HepG2 (cell line): ENCODE measurements around the gene TXNL4A. TPM values are rescaled to one million over a fixed set of nuclear protein-coding genes. Genes with fewer than 3 reads are reported as not detected.

ENCODE experiments used
- ATAC-seq: fragments of 200-7000 bp; cut with Tn5 transposase; 3 replicates; pipeline ENCODE4 v1.9.1; 2020; ENCODE audit warnings: mild to moderate bottlenecking, moderate library complexity
- BruUV-seq: library from RNA; stranded (reverse); fragments of 400-500 nt; replicated peaks from 2 replicates; lab custom pipeline; 2021; lab: Mats Ljungman, UMichigan
- CTCF ChIA-PET: fragments of 300-600 bp; formaldehyde crosslinking; extraction: SDS; loops from one replicate; lab custom pipeline; 2021; ENCODE audit warnings: low total read pairs, inconsistent platforms, low intra/inter-chr PET ratio; lab: Yijun Ruan, JAX
- POLR2A ChIA-PET: fragments of 350-600 bp; sonication (Branson Sonifier 250); formaldehyde crosslinking; loops from one replicate; lab custom pipeline; 2020; ENCODE audit warnings: antibody characterized with exemption, inconsistent platforms; lab: Yijun Ruan, JAX
- DNase-seq: peaks from one replicate; pipeline ENCODE4 v3.0.0-alpha.2; 2015; ENCODE audit warnings: low spot score
- FAIRE-seq: peaks from 3 replicates; lab custom pipeline; 2011; peaks lifted over from hg19 to GRCh38; lab: Jason Lieb, UNC
- H2AFZ ChIP-seq: one replicate; pipeline ENCODE4 v1.6.1; 2011; ENCODE audit warnings: low read length, inconsistent platforms
- H3K27ac ChIP-seq: fragments of 300-600 bp; 3 replicates; pipeline ENCODE4 v1.8.0; 2011; ENCODE audit warnings: mixed run types, mild to moderate bottlenecking, mixed read lengths, low read length, inconsistent platforms; ENCODE audit not compliant: insufficient read depth; ENCODE audit errors: extremely low read length
- H3K27me3 ChIP-seq, 2 experiments: fragments of 200-600 bp in 1 of 2; 2 replicates in 1 of 2; 3 replicates in 1 of 2; pipeline versions ENCODE4 v1.6.0 to v1.8.0; 2011; ENCODE audit warnings: low read length in 2 of 2, mild to moderate bottlenecking in 2 of 2, moderate library complexity in 2 of 2, inconsistent platforms in 1 of 2; ENCODE audit not compliant: insufficient read depth in 2 of 2, control insufficient read depth in 1 of 2
- H3K36me3 ChIP-seq, 2 experiments: fragments of 200-600 bp in 1 of 2; replicated peaks in 1 of 2; 2 replicates in 1 of 2; 3 replicates in 1 of 2; pipeline versions ENCODE4 v1.5.1 to v1.8.0; 2011; ENCODE audit warnings: low read length in 2 of 2, inconsistent platforms in 1 of 2; ENCODE audit not compliant: insufficient read depth in 2 of 2, control insufficient read depth in 1 of 2
- H3K4me1 ChIP-seq: 2 replicates; pipeline ENCODE4 v1.5.1; 2012; ENCODE audit warnings: low read length, inconsistent platforms; ENCODE audit not compliant: insufficient read depth
- H3K4me2 ChIP-seq: 2 replicates; pipeline ENCODE4 v1.6.0; 2011; ENCODE audit warnings: low read depth, low read length, inconsistent platforms
- H3K4me3 ChIP-seq, 3 experiments: fragments of 200-600 bp in 1 of 3; sonication (generic), shearing (Covaris generic) in 1 of 3; replicated peaks in 1 of 3; 2 replicates each; pipeline ENCODE4 v1.5.1; 2011 to 2016; ENCODE audit warnings: low read length in 3 of 3, inconsistent platforms in 2 of 3, low read depth in 2 of 3, mild to moderate bottlenecking in 2 of 3, control low read depth in 1 of 3, mixed read lengths in 1 of 3; ENCODE audit not compliant: insufficient read depth in 1 of 3
- H3K79me2 ChIP-seq: one replicate; pipeline ENCODE4 v1.6.1; 2011; ENCODE audit warnings: low read length, inconsistent platforms; ENCODE audit not compliant: insufficient read depth
- H3K9ac ChIP-seq: 2 replicates; pipeline ENCODE4 v1.6.0; 2011; ENCODE audit warnings: mild to moderate bottlenecking, low read depth, low read length, inconsistent platforms; ENCODE audit not compliant: insufficient read depth
- H3K9me3 ChIP-seq: 2 replicates; pipeline ENCODE4 v1.5.1; 2012; ENCODE audit warnings: mild to moderate bottlenecking, low read length
- H4K20me1 ChIP-seq: 2 replicates; pipeline ENCODE4 v1.6.0; 2011; ENCODE audit warnings: inconsistent platforms, mild to moderate bottlenecking, low read length, moderate library complexity; ENCODE audit not compliant: insufficient read depth
- BHLHE40 ChIP-seq: IDR thresholded peaks from 2 replicates; pipeline ENCODE4 v1.6.1; 2011; ENCODE audit warnings: low read length, improper control_type of control experiment
- CHD2 ChIP-seq: IDR thresholded peaks from 2 replicates; pipeline ENCODE4 v1.6.1; 2011; ENCODE audit warnings: low read depth, low read length, improper control_type of control experiment
- FOXJ3 ChIP-seq: sonication (generic); formaldehyde crosslinking; IDR thresholded peaks from 2 replicates; pipeline ENCODE4 v1.4.0; 2020; ENCODE audit warnings: missing genetic modification reagents, mild to moderate bottlenecking, borderline replicate concordance
- MYC ChIP-seq: sonication (generic); formaldehyde crosslinking; IDR thresholded peaks from 2 replicates; pipeline ENCODE4 v1.9.0; 2021; ENCODE audit warnings: missing genetic modification reagents, borderline replicate concordance
- PATZ1 ChIP-seq: sonication (generic); formaldehyde crosslinking; IDR thresholded peaks from 2 replicates; pipeline ENCODE4 v1.4.0; 2020; ENCODE audit warnings: missing genetic modification reagents
- ZNF747 ChIP-seq: sonication (generic); formaldehyde crosslinking; IDR thresholded peaks from 2 replicates; pipeline ENCODE4 v1.8.1; 2023; ENCODE audit warnings: missing genetic modification reagents, mild to moderate bottlenecking, borderline replicate concordance
- WGBS: methylation state at CpG from one replicate; pipeline ENCODE4 v1.1.6; 2017; ENCODE audit warnings: low lambda C conversion rate; 5-methylcytosine and 5-hydroxymethylcytosine counted together
- in situ Hi-C: cut with HindIII; loops from 2 replicates; pipeline ENCODE4 v1.10.0; 2017; ENCODE audit warnings: low pct_unique_long_range_greater_than_20kb; ENCODE audit not compliant: extremely low pct_ligation_motif_present
- intact Hi-C: fragments of 100-400 bp; cut with micrococcal nuclease; formaldehyde crosslinking; loops from one replicate; pipeline ENCODE4 v1.10.0; 2022; ENCODE audit not compliant: unreplicated experiment
- polyA plus RNA-seq, 8 experiments: library from polyadenylated mRNA; depleted of rRNA in 3 of 8; stranded (reverse) in 7 of 8; unstranded in 1 of 8; fragments of >200 nt; fragmentation: Illumina TruSeq in 4 of 8; extraction: Trizol in 4 of 8; gene quantifications; 2 replicates each; pipeline versions ENCODE4 v1.2.1 to v1.2.3, GENCODE V29; 2011 to 2016; ENCODE audit warnings: low read depth in 4 of 8, missing spikeins in 1 of 8, mixed read lengths in 1 of 8; ENCODE audit not compliant: insufficient read depth in 1 of 8
- total RNA-seq, 5 experiments: library from RNA; depleted of rRNA; stranded (reverse); fragments of >200 nt; fragmentation: Illumina TruSeq; extraction: Trizol; gene quantifications; 2 replicates each; pipeline ENCODE4 v1.2.3, GENCODE V29; 2016; ENCODE audit warnings: low read depth in 1 of 5

The TXNL4A gene
- total and polyA plus RNA-seq, 2 of the 13 experiments (the other 11 are each of a cell fraction or from before 2014, with no cell fraction given), result 172 to 202 TPM

DNA sequence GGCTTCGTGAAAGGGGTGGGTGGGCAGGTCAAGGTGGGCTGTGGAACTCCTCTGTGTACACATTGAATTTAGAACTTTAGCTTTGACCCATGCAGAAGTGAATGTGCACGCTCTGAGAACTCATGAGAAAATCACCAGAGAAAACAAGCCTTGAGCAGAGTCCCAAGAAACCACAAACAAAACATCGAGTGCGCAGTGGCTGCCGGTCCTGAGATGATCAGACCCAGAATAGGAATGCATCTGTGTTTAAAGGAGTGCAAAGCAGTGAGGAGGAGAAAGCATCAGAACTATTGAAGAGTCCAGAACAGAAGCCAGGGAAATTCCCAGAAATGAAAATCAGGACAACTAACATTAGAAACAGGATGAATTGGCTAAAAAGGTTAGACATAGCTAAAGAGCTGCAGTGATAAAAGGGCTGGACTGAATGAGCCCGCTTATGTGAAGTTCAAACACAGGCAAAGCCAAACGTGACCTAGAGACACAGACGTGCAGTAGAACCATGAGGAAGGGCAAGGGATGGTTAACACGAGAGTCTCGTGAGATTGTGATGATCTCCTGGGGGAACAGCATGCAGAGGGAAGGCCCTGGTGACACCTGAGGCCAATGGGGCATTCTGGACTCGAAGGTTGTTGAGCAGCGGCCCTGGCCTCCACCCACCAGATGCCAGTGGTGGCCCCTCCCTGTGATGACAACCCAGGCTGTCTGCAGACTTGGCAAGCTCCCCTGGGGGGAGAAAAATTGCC is 16.4 kb upstream of the TXNL4A start:
- Histone ChIP-seq H3K36me3 (no peaks in the 10 kb centered on the region), H3K9me3 (peaks cover 17% of the 10 kb centered on the region), H3K9ac (no peak overlapping the region), H3K4me3 (no peak overlapping the region), H4K20me1 (no peaks in the 10 kb centered on the region), H3K4me1 (peaks cover 15% of the 10 kb centered on the region), H2AFZ (no peak overlapping the region), H3K4me2 (peak overlapping the region; percentile 8; the same call in 1 of the 2 replicates), H3K27ac (no peak overlapping the region), H3K27me3 (no peaks in the 10 kb centered on the region; a peak in 1 of 5 replicates), H3K79me2 (no peaks in the 10 kb centered on the region)
- no peak for FAIRE-seq
- in situ Hi-C loops, result no loop called here
- peak; percentile 44 for ATAC-seq
- ChIA-PET POLR2A (no interaction called here), CTCF (no interaction called here)
- TF ChIP-seq ZNF747 (no peak), PATZ1 (CRISPR knock-in tag) (0 out of 2 replicates have a peak, but pooled peaks have one; percentile 11), CHD2 (peak; percentile 78), FOXJ3 (CRISPR knock-in tag) (no peak), MYC (CRISPR knock-in tag) (no peak), BHLHE40 (0 out of 2 replicates have a peak, but pooled peaks have one; percentile 5)
- WGBS, result 26% methylated on average over 12 of the region's 12 CpGs
- BruUV-seq, result no TSS peak
- intact Hi-C loops, result no loop called here
- no peak for DNase-seq
